ENCODE measurements around the gene DNAH17.

DNA sequence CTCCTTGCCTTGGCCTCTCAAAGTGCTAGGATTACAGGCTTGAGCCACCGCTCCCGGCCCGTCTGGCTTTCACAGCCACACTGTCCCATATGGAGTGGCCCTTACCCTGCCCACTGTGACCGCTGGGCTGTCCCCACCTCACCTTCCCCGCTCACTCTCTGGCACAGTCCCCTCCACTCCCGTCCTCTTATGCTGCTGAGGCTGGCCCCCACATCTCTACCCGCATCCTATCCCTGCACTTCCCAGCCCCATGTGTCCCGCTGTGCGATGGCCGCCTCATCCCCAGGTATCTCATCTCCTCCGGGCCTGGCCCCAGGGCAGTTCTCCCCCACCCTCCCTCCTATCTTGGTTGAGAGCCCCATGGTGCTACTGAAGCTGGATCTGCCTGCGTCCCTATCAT is 105.6 kb downstream of the DNAH17 start:
- no peak for TF ChIP-seq CTCF (IDR thresholded peaks at IDR 0.05)
- no peak for TF ChIP-seq POLR2A (IDR thresholded peaks at IDR 0.05)
